IPS-11a (cell line): Measurements from ENCODE around the gene KCNA5.

Source experiments
- H3K4me3 ChIP-seq: one replicate; pipeline ENCODE4 v1.5.1; 2013; ENCODE audit warnings: low read depth, low read length, control low read depth

The KCNA5 gene

GRCh38 chr12:5027046-5027821, 16.4 kb upstream of the KCNA5 start:
- no peak overlapping the region for H3K4me3 ChIP-seq

GRCh38 chr12:5030066-5030465, 13.6 kb upstream of the KCNA5 start:
- H3K4me3 ChIP-seq: no peak overlapping the region

- H3K4me3 ChIP-seq: no peak overlapping the region
Measured at GRCh38 chr12:5031242-5031641, 12.4 kb upstream of the KCNA5 start.

GRCh38 chr12:5031958-5032357, 11.7 kb upstream of the KCNA5 start:
- H3K4me3 ChIP-seq: no peak overlapping the region

GRCh38 chr12:5032821-5033220, 10.9 kb upstream of the KCNA5 start:
- no peak overlapping the region for H3K4me3 ChIP-seq

- H3K4me3 ChIP-seq: no peak overlapping the region
Measured at GRCh38 chr12:5033883-5034282, 9.8 kb upstream of the KCNA5 start.

GRCh38 chr12:5034603-5035002, 9.1 kb upstream of the KCNA5 start:
- H3K4me3 ChIP-seq: no peak overlapping the region

GRCh38 chr12:5035618-5036017, 8.1 kb upstream of the KCNA5 start:
- H3K4me3 ChIP-seq: no peak overlapping the region

GRCh38 chr12:5036031-5036430, 7.6 kb upstream of the KCNA5 start:
- H3K4me3 ChIP-seq: no peak overlapping the region

GRCh38 chr12:5037795-5038357, 5.8 kb upstream of the KCNA5 start:
- H3K4me3 ChIP-seq: no peak overlapping the region

GRCh38 chr12:5038781-5039311, 4.8 kb upstream of the KCNA5 start:
- H3K4me3 ChIP-seq: no peak overlapping the region

GRCh38 chr12:5039815-5040214, 3.9 kb upstream of the KCNA5 start:
- no peak overlapping the region for H3K4me3 ChIP-seq

- H3K4me3 ChIP-seq: no peak overlapping the region
Measured at GRCh38 chr12:5040368-5040767, 3.3 kb upstream of the KCNA5 start.

GRCh38 chr12:5044420-5045295, 979 bp downstream of the KCNA5 start:
- peak overlapping the region; percentile 45 for H3K4me3 ChIP-seq

GRCh38 chr12:5047094-5047493, 3.4 kb downstream of the KCNA5 start:
- H3K4me3 ChIP-seq: no peak overlapping the region

GRCh38 chr12:5047729-5048128, 4.0 kb downstream of the KCNA5 start:
- H3K4me3 ChIP-seq: no peak overlapping the region

- H3K4me3 ChIP-seq: no peak overlapping the region
Measured at GRCh38 chr12:5050542-5050941, 6.9 kb downstream of the KCNA5 start.

- H3K4me3 ChIP-seq: no peak overlapping the region
Measured at GRCh38 chr12:5051334-5051733, 7.7 kb downstream of the KCNA5 start.

GRCh38 chr12:5051913-5052312, 8.2 kb downstream of the KCNA5 start:
- no peak overlapping the region for H3K4me3 ChIP-seq

- H3K4me3 ChIP-seq: no peak overlapping the region
Measured at GRCh38 chr12:5052348-5052747, 8.7 kb downstream of the KCNA5 start.

GRCh38 chr12:5059358-5059757, 15.7 kb downstream of the KCNA5 start:
- no peak overlapping the region for H3K4me3 ChIP-seq

- H3K4me3 ChIP-seq: no peak overlapping the region
Measured at GRCh38 chr12:5060958-5061357, 17.3 kb downstream of the KCNA5 start.
